GM23338 (cell line): ENCODE measurements around the gene KLF9. TPM values are rescaled to one million over a fixed set of nuclear protein-coding genes. Genes with fewer than 3 reads are reported as not detected.

Source experiments
- ATAC-seq: fragments of 200-7000 bp; cut with Tn5 transposase; 3 replicates; pipeline ENCODE4 v1.9.1; 2020
- DNase-seq: peaks from one replicate; pipeline ENCODE4 v3.0.0-alpha.2; 2015; ENCODE audit warnings: low spot score
- H2AFZ ChIP-seq: fragments of 200-600 bp; sonication (generic); 2 replicates; pipeline ENCODE4 v1.8.0; 2016; ENCODE audit warnings: antibody characterized with exemption, mild to moderate bottlenecking, moderate library complexity
- H3F3A ChIP-seq: fragments of 200-600 bp; sonication (generic); replicated peaks from 2 replicates; pipeline ENCODE4 v1.8.0; 2017; ENCODE audit warnings: antibody characterized with exemption, mixed run types, low read depth
- H3K27ac ChIP-seq: fragments of 200-600 bp; sonication (generic); 2 replicates; pipeline ENCODE4 v1.6.1; 2016; ENCODE audit warnings: low read depth
- H3K27me3 ChIP-seq: fragments of 200-600 bp; sonication (generic); 2 replicates; pipeline ENCODE4 v1.8.0; 2016; ENCODE audit warnings: mild to moderate bottlenecking, mixed run types, moderate library complexity; ENCODE audit not compliant: insufficient read depth
- H3K36me3 ChIP-seq: fragments of 200-600 bp; sonication (generic); 2 replicates; pipeline ENCODE4 v1.8.0; 2016; ENCODE audit warnings: mild to moderate bottlenecking; ENCODE audit not compliant: insufficient read depth
- H3K4me1 ChIP-seq: fragments of 200-600 bp; sonication (generic); 2 replicates; pipeline ENCODE4 v1.8.0; 2016; ENCODE audit warnings: mild to moderate bottlenecking, moderate library complexity; ENCODE audit not compliant: insufficient read depth
- H3K4me2 ChIP-seq: fragments of 200-600 bp; sonication (generic); 2 replicates; pipeline ENCODE4 v1.7.1; 2017; ENCODE audit warnings: mixed run types
- H3K4me3 ChIP-seq: fragments of 200-600 bp; sonication (generic); 2 replicates; pipeline ENCODE4 v1.6.1; 2016; ENCODE audit warnings: mixed run types
- H3K79me2 ChIP-seq: fragments of 200-600 bp; sonication (generic); replicated peaks from 2 replicates; pipeline ENCODE4 v1.8.0; 2017; ENCODE audit warnings: mild to moderate bottlenecking; ENCODE audit not compliant: insufficient read depth
- H3K9me2 ChIP-seq: fragments of 200-600 bp; sonication (generic); 2 replicates; pipeline ENCODE4 v1.8.0; 2017; ENCODE audit not compliant: insufficient read depth
- H4K20me1 ChIP-seq: fragments of 200-600 bp; sonication (generic); replicated peaks from 2 replicates; pipeline ENCODE4 v1.8.0; 2017; ENCODE audit warnings: mild to moderate bottlenecking; ENCODE audit not compliant: insufficient read depth
- H3K27ac Mint-ChIP-seq: 2 replicates; pipeline ENCODE4 v1.8.0; 2020; ENCODE audit warnings: inconsistent platforms, mild to moderate bottlenecking, moderate library complexity, mixed read lengths
- H3K27me3 Mint-ChIP-seq: 3 replicates; pipeline ENCODE4 v1.8.0; 2022; ENCODE audit warnings: low read depth, mild to moderate bottlenecking, moderate library complexity, mixed read lengths, inconsistent platforms; ENCODE audit not compliant: insufficient read depth, poor library complexity
- H3K36me3 Mint-ChIP-seq: 3 replicates; pipeline ENCODE4 v1.8.0; 2021; ENCODE audit warnings: low read depth, mild to moderate bottlenecking, inconsistent platforms, moderate library complexity, mixed read lengths
- H3K4me1 Mint-ChIP-seq: 3 replicates; pipeline ENCODE4 v1.8.0; 2020; ENCODE audit warnings: mild to moderate bottlenecking, inconsistent platforms, mixed read lengths
- H3K4me3 Mint-ChIP-seq: 3 replicates; pipeline ENCODE4 v1.8.0; 2021; ENCODE audit warnings: moderate library complexity, mild to moderate bottlenecking, inconsistent platforms, mixed read lengths
- H3K9me3 Mint-ChIP-seq: 3 replicates; pipeline ENCODE4 v1.8.0; 2020; ENCODE audit warnings: moderate library complexity, mild to moderate bottlenecking, inconsistent platforms, mixed read lengths
- ETS1 ChIP-seq: IDR thresholded peaks from 2 replicates; pipeline ENCODE4 v1.6.1; 2016; ENCODE audit warnings: antibody characterized with exemption
- NANOG ChIP-seq: IDR thresholded peaks from 2 replicates; pipeline ENCODE4 v1.6.1; 2016; ENCODE audit warnings: antibody characterized with exemption, borderline replicate concordance
- REST ChIP-seq: IDR thresholded peaks from one replicate; pipeline ENCODE4 v1.6.1; 2018; ENCODE audit warnings: antibody characterized with exemption; ENCODE audit not compliant: unreplicated experiment
- STAT1 ChIP-seq: IDR thresholded peaks from one replicate; pipeline ENCODE4 v1.6.1; 2016; ENCODE audit warnings: antibody characterized with exemption; ENCODE audit not compliant: unreplicated experiment
- ZNF114 ChIP-seq: fragments of 250-450 bp; sonication (Bioruptor Pico); IDR thresholded peaks from 2 replicates; pipeline ENCODE4 v1.5.0; 2020; ENCODE audit warnings: mild to moderate bottlenecking, moderate library complexity
- ZNF331 ChIP-seq: fragments of 250-450 bp; sonication (Bioruptor Pico); IDR thresholded peaks from 2 replicates; pipeline ENCODE4 v1.5.0; 2020; ENCODE audit warnings: low read depth, mild to moderate bottlenecking, moderate library complexity
- polyA plus RNA-seq: library from polyadenylated mRNA; unstranded; fragments of >200 nt; fragmentation: Nextera tagmentation; extraction: Ambion mirVana; gene quantifications from 2 replicates; pipeline ENCODE4 v1.2.1, GENCODE V29; 2016
- total RNA-seq: library from RNA; depleted of rRNA; stranded (reverse); fragments of >200 nt; shearing (Covaris generic); gene quantifications from 2 replicates; pipeline ENCODE4 v1.2.3, GENCODE V29; 2014

KLF9 gene
- total and polyA plus RNA-seq, 2 experiments from 2014 or later: 0.58 to 1.5 TPM

- no peak for TF ChIP-seq REST
- TF ChIP-seq ZNF114 (CRISPR knock-in tag): no peak
- TF ChIP-seq STAT1: no peak
- TF ChIP-seq ZNF331 (CRISPR knock-in tag): no peak
- TF ChIP-seq ETS1: no peak
Observed at GRCh38 chr9:70385426-70385825, 29.0 kb downstream of the KLF9 start (continued).

- Histone ChIP-seq H3K36me3 (no peaks in the 10 kb centered on the region), H3K4me2 (no peak overlapping the region), H3K27me3 (no peaks in the 10 kb centered on the region), H3K27ac (no peak overlapping the region), H3K4me1 (0 out of 2 replicates have a peak, but pooled peaks cover 3% of the 10 kb centered on the region), H3K4me3 (no peak overlapping the region), H3K79me2 (no peaks in the 10 kb centered on the region), H4K20me1 (no peaks in the 10 kb centered on the region), H2AFZ (no peak overlapping the region), H3K9me2 (no peaks in the 10 kb centered on the region), H3F3A (no peaks in the 10 kb centered on the region)
- Mint-ChIP-seq H3K4me1 (peaks cover 14% of the 10 kb centered on the region), H3K27me3 (peaks cover 1% of the 10 kb centered on the region), H3K36me3 (no peaks in the 10 kb centered on the region), H3K4me3 (no peak overlapping the region), H3K27ac (no peak overlapping the region), H3K9me3 (no peaks in the 10 kb centered on the region)
- ATAC-seq (no peak), DNase-seq (no peak)
- TF ChIP-seq ZNF331 (CRISPR knock-in tag) (no peak), NANOG (no peak)
Observed at GRCh38 chr9:70382709-70383605, 31.5 kb downstream of the KLF9 start.

GRCh38 chr9:70382046-70382708 is 32.3 kb downstream of the KLF9 start:
- H3K4me1 Mint-ChIP-seq: peaks cover 9% of the 10 kb centered on the region; the same call in 2 of the 3 replicates
- Histone ChIP-seq H3K4me1 (no peaks in the 10 kb centered on the region), H3K27ac (no peak overlapping the region), H3K4me3 (no peak overlapping the region), H3F3A (no peaks in the 10 kb centered on the region), H3K27me3 (no peaks in the 10 kb centered on the region), H3K36me3 (no peaks in the 10 kb centered on the region), H3K4me2 (no peak overlapping the region), H4K20me1 (no peaks in the 10 kb centered on the region), H3K79me2 (no peaks in the 10 kb centered on the region), H3K9me2 (no peaks in the 10 kb centered on the region), H2AFZ (no peak overlapping the region)
- H3K4me3 Mint-ChIP-seq: no peak overlapping the region
- DNase-seq: no peak
- H3K27ac Mint-ChIP-seq: no peak overlapping the region
- no peak for ATAC-seq
- no peaks in the 10 kb centered on the region for H3K9me3 Mint-ChIP-seq
- H3K27me3 Mint-ChIP-seq: no peaks in the 10 kb centered on the region
- TF ChIP-seq REST (no peak), NANOG (no peak)
- H3K36me3 Mint-ChIP-seq: no peaks in the 10 kb centered on the region
